ENCODE data around the gene GPX1.
"Not testable (repeated sequence)": the region's sequence is repeated elsewhere in the genome, so short reads cannot be mapped to it uniquely, and the experiment has no call there.

GPX1 gene

GRCh38 chr3:49385617-49386016, 27.5 kb upstream of the GPX1 start:
- peak overlapping the region in 1 of 2 donors; percentile 50 for H3K27ac Mint-ChIP-seq
- H3K36me3 Mint-ChIP-seq (ENCODE audit: insufficient read depth), result peaks cover 35% of the 10 kb centered on the region
- H3K4me3 Mint-ChIP-seq, result peak overlapping the region in 1 of 2 donors; percentile 62
- no peak for DNase-seq
- H3K9me3 Mint-ChIP-seq, result no peaks in the 10 kb centered on the region
- no peaks in the 10 kb centered on the region for H3K27me3 Mint-ChIP-seq
- ATAC-seq (replicated peaks), result no peak
- peaks cover 42 to 51% of the 10 kb centered on the region in 2 donors for H3K4me1 Mint-ChIP-seq (ENCODE audit: low read depth in 2 of 2)

- Mint-ChIP-seq H3K4me3 (peak overlapping the region; percentile 29 to 34), H3K4me1 (ENCODE audit: low read depth in 2 of 2) (peaks cover 45 to 63% of the 10 kb centered on the region in 2 donors), H3K36me3 (ENCODE audit: insufficient read depth) (peaks cover 36% of the 10 kb centered on the region), H3K27me3 (no peaks in the 10 kb centered on the region), H3K9me3 (no peaks in the 10 kb centered on the region), H3K27ac (peak overlapping the region; percentile 74 to 80)
- DNase-seq, result no peak
- no peak for ATAC-seq (replicated peaks)
Measured at GRCh38 chr3:49383387-49383786, 25.2 kb upstream of the GPX1 start.

- DNase-seq, result no peak
- no peaks in the 10 kb centered on the region for H3K9me3 Mint-ChIP-seq
- H3K36me3 Mint-ChIP-seq (ENCODE audit: insufficient read depth), result peaks cover 38% of the 10 kb centered on the region
Measured at GRCh38 chr3:49378249-49378895, 20.2 kb upstream of the GPX1 start.

GRCh38 chr3:49377483-49377882, 19.3 kb upstream of the GPX1 start:
- Mint-ChIP-seq H3K4me1 (ENCODE audit: low read depth in 2 of 2) (peaks cover 29 to 47% of the 10 kb centered on the region in 2 donors), H3K9me3 (no peaks in the 10 kb centered on the region), H3K36me3 (ENCODE audit: insufficient read depth) (peaks cover 46% of the 10 kb centered on the region), H3K27me3 (no peaks in the 10 kb centered on the region), H3K4me3 (peak overlapping the region in 1 of 2 donors; percentile 20), H3K27ac (peak overlapping the region in 1 of 2 donors; percentile 87)
- DNase-seq, result peak in 1 of 3 experiments; percentile 10
- ATAC-seq (replicated peaks), result peak; percentile 72

More at GRCh38 chr3:49378249-49378895, 20.2 kb upstream of the GPX1 start:
- Mint-ChIP-seq H3K27me3 (no peaks in the 10 kb centered on the region), H3K4me3 (peak overlapping the region; percentile 29 to 66), H3K27ac (peak overlapping the region; percentile 87 to 90), H3K4me1 (ENCODE audit: low read depth in 2 of 2) (peaks cover 31 to 49% of the 10 kb centered on the region in 2 donors)
- no peak for ATAC-seq (replicated peaks)

GRCh38 chr3:49371946-49372345, 13.8 kb upstream of the GPX1 start:
- no peaks in the 10 kb centered on the region for H3K27me3 Mint-ChIP-seq

GRCh38 chr3:49370585-49371290, 12.6 kb upstream of the GPX1 start:
- no peak for ATAC-seq (replicated peaks)
- Mint-ChIP-seq H3K9me3 (no peaks in the 10 kb centered on the region), H3K27me3 (no peaks in the 10 kb centered on the region), H3K36me3 (ENCODE audit: insufficient read depth) (peaks cover 91% of the 10 kb centered on the region), H3K27ac (peak overlapping the region; percentile 42 to 50), H3K4me1 (ENCODE audit: low read depth in 2 of 2) (peaks cover 18 to 36% of the 10 kb centered on the region in 2 donors), H3K4me3 (no peak overlapping the region)
- no peak for DNase-seq

More at GRCh38 chr3:49371946-49372345, 13.8 kb upstream of the GPX1 start:
- DNase-seq (no peak), ATAC-seq (replicated peaks) (no peak)
- peaks cover 84% of the 10 kb centered on the region for H3K36me3 Mint-ChIP-seq (ENCODE audit: insufficient read depth)
- no peaks in the 10 kb centered on the region for H3K9me3 Mint-ChIP-seq
- H3K4me3 Mint-ChIP-seq, result no peak overlapping the region
- H3K27ac Mint-ChIP-seq, result peak overlapping the region in 1 of 2 donors; percentile 50
- H3K4me1 Mint-ChIP-seq (ENCODE audit: low read depth in 2 of 2), result peaks cover 20 to 31% of the 10 kb centered on the region in 2 donors

GRCh38 chr3:49362561-49362960, 4.4 kb upstream of the GPX1 start:
- Mint-ChIP-seq H3K36me3 (ENCODE audit: insufficient read depth) (peaks cover 98% of the 10 kb centered on the region), H3K4me3 (no peak overlapping the region), H3K9me3 (no peaks in the 10 kb centered on the region), H3K4me1 (ENCODE audit: low read depth in 2 of 2) (peaks cover 10 to 13% of the 10 kb centered on the region in 2 donors), H3K27ac (peak overlapping the region in 1 of 2 donors; percentile 77), H3K27me3 (no peaks in the 10 kb centered on the region)
- ATAC-seq (replicated peaks), result no peak
- no peak for DNase-seq

GRCh38 chr3:49359623-49360022, 1.5 kb upstream of the GPX1 start:
- no peaks in the 10 kb centered on the region for H3K9me3 Mint-ChIP-seq
- ATAC-seq (replicated peaks) (no peak), DNase-seq (no peak)
- peak overlapping the region in 1 of 2 donors; percentile 56 for H3K27ac Mint-ChIP-seq
- H3K4me1 Mint-ChIP-seq (ENCODE audit: low read depth in 2 of 2), result peaks cover 15 to 23% of the 10 kb centered on the region in 2 donors
- H3K4me3 Mint-ChIP-seq, result peak overlapping the region in 1 of 2 donors; percentile 94
- peaks cover 89% of the 10 kb centered on the region for H3K36me3 Mint-ChIP-seq (ENCODE audit: insufficient read depth)
- no peaks in the 10 kb centered on the region for H3K27me3 Mint-ChIP-seq

- H3K9me3 Mint-ChIP-seq, result no peaks in the 10 kb centered on the region
- no peak for ATAC-seq (replicated peaks)
Measured at GRCh38 chr3:49358884-49359225, 702 bp upstream of the GPX1 start.

GRCh38 chr3:49357443-49358216, 523 bp downstream of the GPX1 start:
- peak; percentile 46 for ATAC-seq (replicated peaks)
- H3K9me3 Mint-ChIP-seq, H3K27me3 Mint-ChIP-seq: not testable (repeated sequence)
- Mint-ChIP-seq H3K27ac (peak overlapping the region; percentile 90 to 94), H3K36me3 (ENCODE audit: insufficient read depth) (peaks cover 78% of the 10 kb centered on the region), H3K4me3 (peak overlapping the region; percentile 94 to 95), H3K4me1 (ENCODE audit: low read depth in 2 of 2) (peaks cover 15 to 23% of the 10 kb centered on the region in 2 donors)
- peak; percentile 14 to 46 (median 20) for DNase-seq

More at GRCh38 chr3:49358884-49359225, 702 bp upstream of the GPX1 start:
- H3K4me1 Mint-ChIP-seq (ENCODE audit: low read depth in 2 of 2), result peaks cover 15 to 23% of the 10 kb centered on the region in 2 donors
- H3K4me3 Mint-ChIP-seq, result peak overlapping the region; percentile 94 to 95
- peak overlapping the region; percentile 90 to 94 for H3K27ac Mint-ChIP-seq
- H3K36me3 Mint-ChIP-seq (ENCODE audit: insufficient read depth), result peaks cover 87% of the 10 kb centered on the region
- H3K27me3 Mint-ChIP-seq, result no peaks in the 10 kb centered on the region
- no peak for DNase-seq

- not testable (repeated sequence) for H3K27me3 Mint-ChIP-seq, H3K9me3 Mint-ChIP-seq
- peaks cover 11 to 23% of the 10 kb centered on the region in 2 donors for H3K4me1 Mint-ChIP-seq (ENCODE audit: low read depth in 2 of 2)
- DNase-seq (peak in 1 of 3 experiments; percentile 3), ATAC-seq (replicated peaks) (peak; percentile 35)
- H3K4me3 Mint-ChIP-seq, result peak overlapping the region; percentile 94 to 95
- peaks cover 73% of the 10 kb centered on the region for H3K36me3 Mint-ChIP-seq (ENCODE audit: insufficient read depth)
- peak overlapping the region; percentile 90 to 94 for H3K27ac Mint-ChIP-seq
Measured at GRCh38 chr3:49357095-49357442, 1.1 kb downstream of the GPX1 start.

- Mint-ChIP-seq H3K27me3 (no peaks in the 10 kb centered on the region), H3K9me3 (no peaks in the 10 kb centered on the region), H3K27ac (peak overlapping the region; percentile 22 to 77), H3K36me3 (ENCODE audit: insufficient read depth) (peaks cover 31% of the 10 kb centered on the region), H3K4me1 (ENCODE audit: low read depth in 2 of 2) (peaks cover 7 to 20% of the 10 kb centered on the region in 2 donors), H3K4me3 (no peak overlapping the region)
- ATAC-seq (replicated peaks) (no peak), DNase-seq (no peak)
Measured at GRCh38 chr3:49352890-49353421, 5.2 kb downstream of the GPX1 start.

- Mint-ChIP-seq H3K9me3 (no peaks in the 10 kb centered on the region), H3K27ac (peak overlapping the region in 1 of 2 donors; percentile 11), H3K36me3 (ENCODE audit: insufficient read depth) (peaks cover 26% of the 10 kb centered on the region), H3K27me3 (no peaks in the 10 kb centered on the region), H3K4me3 (no peak overlapping the region), H3K4me1 (ENCODE audit: low read depth in 2 of 2) (peaks cover 7 to 16% of the 10 kb centered on the region in 2 donors)
- ATAC-seq (replicated peaks) (no peak), DNase-seq (no peak)
Measured at GRCh38 chr3:49352281-49352680, 5.9 kb downstream of the GPX1 start.
